IgD-negative memory B cell (primary cell): ENCODE results near the gene PPA2. TPM values are rescaled to one million over a fixed set of nuclear protein-coding genes. Genes with fewer than 3 reads are reported as not detected.

Experiments used
- H3K27ac Mint-ChIP-seq, 3 donors: one replicate each; pipeline ENCODE4 v1.8.0; 2020 to 2022; ENCODE audit warnings: mild to moderate bottlenecking in 3 of 3, mixed read lengths in 3 of 3, moderate library complexity in 1 of 3
- H3K27me3 Mint-ChIP-seq: one replicate; pipeline ENCODE4 v1.8.0; 2021; ENCODE audit warnings: mixed read lengths
- H3K36me3 Mint-ChIP-seq: one replicate; pipeline ENCODE4 v1.8.0; 2020; ENCODE audit warnings: mild to moderate bottlenecking, mixed read lengths
- H3K4me1 Mint-ChIP-seq, 3 donors: one replicate each; pipeline ENCODE4 v1.8.0; 2020 to 2022; ENCODE audit warnings: mixed read lengths in 3 of 3, mild to moderate bottlenecking in 1 of 3
- H3K4me3 Mint-ChIP-seq, 4 donors: one replicate each; pipeline ENCODE4 v1.8.0; 2020 to 2022; ENCODE audit warnings: mild to moderate bottlenecking in 4 of 4, mixed read lengths in 4 of 4, moderate library complexity in 3 of 4
- H3K9me3 Mint-ChIP-seq, 3 donors: one replicate each; pipeline ENCODE4 v1.8.0; 2020 to 2021; ENCODE audit warnings: mixed read lengths in 3 of 3, mild to moderate bottlenecking in 1 of 3
- polyA plus RNA-seq: library from polyadenylated mRNA; unstranded; fragments of 300-500 nt; fragmentation: Illumina TruSeq; gene quantifications from one replicate; pipeline ENCODE4 v1.2.3, GENCODE V29; 2021

Gene PPA2
- polyA plus RNA-seq, 1 donor from 2014 or later = 102 TPM

DNA sequence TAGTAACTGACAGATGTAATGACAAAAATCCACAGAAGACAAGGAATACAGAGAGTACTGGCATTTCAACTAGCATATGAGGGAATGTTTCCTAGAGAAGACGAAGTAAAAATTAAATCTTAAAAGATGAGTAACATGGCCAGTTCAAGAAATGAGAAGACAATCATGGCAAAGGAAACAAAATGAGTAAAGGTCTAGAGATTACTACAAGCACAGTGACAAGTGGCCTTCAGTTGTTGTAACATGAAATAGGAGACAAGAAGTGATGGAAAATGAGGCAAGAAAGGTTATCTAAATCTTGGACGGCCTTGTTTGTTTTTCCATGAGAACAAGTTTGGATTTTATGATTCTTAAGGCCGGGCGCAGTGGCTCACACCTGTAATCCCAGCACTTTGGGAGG is 81.0 kb downstream of the PPA2 start:
- Mint-ChIP-seq H3K9me3 (no peaks in the 10 kb centered on the region), H3K4me1 (peaks cover 0 to 1% (median 0%) of the 10 kb centered on the region in 3 donors), H3K4me3 (no peak overlapping the region), H3K27me3 (no peaks in the 10 kb centered on the region), H3K27ac (no peak overlapping the region), H3K36me3 (peaks cover 20% of the 10 kb centered on the region)

DNA sequence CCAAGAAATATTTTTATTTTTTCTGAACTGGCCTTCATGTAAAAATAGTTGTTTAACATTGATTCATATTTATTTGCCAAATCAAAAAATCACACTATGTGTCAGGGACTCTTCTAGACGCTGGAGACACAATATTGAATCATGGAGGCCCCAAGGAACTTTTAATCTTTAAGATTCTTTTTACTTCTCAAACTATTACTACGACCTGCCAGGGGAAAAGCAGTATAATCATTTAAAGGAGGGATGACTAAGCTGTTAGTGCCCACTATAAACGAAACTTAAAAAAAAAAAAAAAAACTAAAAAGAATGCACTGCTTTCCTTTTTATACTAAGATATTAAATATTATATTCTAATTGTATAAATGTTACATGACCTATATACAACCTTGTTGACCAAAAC is 84.7 kb downstream of the PPA2 start:
- H3K27me3 Mint-ChIP-seq = no peaks in the 10 kb centered on the region
- H3K9me3 Mint-ChIP-seq = no peaks in the 10 kb centered on the region
- H3K36me3 Mint-ChIP-seq = peaks cover 27% of the 10 kb centered on the region
- no peak overlapping the region for H3K27ac Mint-ChIP-seq
- H3K4me1 Mint-ChIP-seq = peaks cover 0 to 1% (median 0%) of the 10 kb centered on the region in 3 donors
- no peak overlapping the region for H3K4me3 Mint-ChIP-seq

GRCh38 chr4:105387466-105387865 is 86.4 kb downstream of the PPA2 start:
- Mint-ChIP-seq H3K36me3 (peaks cover 28% of the 10 kb centered on the region), H3K9me3 (no peaks in the 10 kb centered on the region), H3K27me3 (no peaks in the 10 kb centered on the region), H3K4me1 (peaks cover 0 to 1% (median 0%) of the 10 kb centered on the region in 3 donors), H3K4me3 (no peak overlapping the region), H3K27ac (no peak overlapping the region)

DNA sequence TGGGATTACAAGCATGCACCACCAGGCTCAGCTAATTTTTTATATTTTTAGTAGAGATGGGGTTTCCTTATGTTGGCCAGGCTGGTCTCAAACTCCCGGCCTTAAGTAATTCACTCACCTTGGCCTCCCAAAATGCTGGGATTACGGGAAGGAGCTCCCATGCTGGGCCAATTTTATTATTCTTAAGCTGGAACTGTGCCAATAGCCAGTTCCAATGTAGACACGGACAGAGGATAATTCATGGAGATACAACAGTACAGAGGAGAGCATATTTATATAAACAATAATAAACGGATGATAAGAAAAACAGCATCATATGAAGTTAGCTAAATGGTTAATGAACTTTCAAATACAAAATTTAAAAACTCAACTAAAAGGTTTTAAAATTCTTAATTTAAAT is 87.8 kb downstream of the PPA2 start:
- Mint-ChIP-seq H3K36me3 (peaks cover 26% of the 10 kb centered on the region), H3K9me3 (no peaks in the 10 kb centered on the region), H3K27me3 (no peaks in the 10 kb centered on the region), H3K4me3 (no peak overlapping the region), H3K4me1 (no peaks in the 10 kb centered on the region), H3K27ac (no peak overlapping the region)

GRCh38 chr4:105374071-105374470 is 99.8 kb downstream of the PPA2 start:
- no peak overlapping the region for H3K4me3 Mint-ChIP-seq
- H3K36me3 Mint-ChIP-seq = peaks cover 7% of the 10 kb centered on the region
- no peak overlapping the region for H3K27ac Mint-ChIP-seq
- no peaks in the 10 kb centered on the region for H3K9me3 Mint-ChIP-seq
- H3K27me3 Mint-ChIP-seq = no peaks in the 10 kb centered on the region
- no peaks in the 10 kb centered on the region for H3K4me1 Mint-ChIP-seq

DNA sequence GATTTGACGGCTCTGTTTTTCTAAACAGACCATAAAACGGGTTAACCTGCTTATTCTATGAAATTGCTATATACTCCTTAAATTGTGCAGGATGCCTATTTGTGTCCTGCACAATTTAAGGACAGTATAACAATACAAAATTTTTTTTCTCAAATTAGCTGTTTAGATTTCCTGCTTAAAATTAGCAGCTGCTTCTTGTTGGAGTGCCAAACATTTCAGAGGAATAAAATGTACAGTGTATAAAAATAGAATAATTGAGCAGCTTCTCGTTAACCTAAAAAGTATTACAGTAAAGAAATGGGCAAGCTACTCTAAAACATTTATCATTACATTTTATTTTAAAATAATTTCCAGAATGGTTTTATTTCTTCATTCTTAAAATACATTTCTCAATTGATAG is 100.5 kb downstream of the PPA2 start:
- H3K36me3 Mint-ChIP-seq = peaks cover 11% of the 10 kb centered on the region

GRCh38 chr4:105369988-105370387 is 103.9 kb downstream of the PPA2 start:
- no peak overlapping the region for H3K27ac Mint-ChIP-seq
- peaks cover 22% of the 10 kb centered on the region for H3K36me3 Mint-ChIP-seq

More for the DNA sequence above, 100.5 kb downstream of the PPA2 start:
- no peaks in the 10 kb centered on the region for H3K27me3 Mint-ChIP-seq
- peaks cover 0 to 4% (median 1%) of the 10 kb centered on the region in 3 donors for H3K9me3 Mint-ChIP-seq
- no peak overlapping the region for H3K27ac Mint-ChIP-seq
- H3K4me3 Mint-ChIP-seq = no peak overlapping the region
- H3K4me1 Mint-ChIP-seq = no peaks in the 10 kb centered on the region

DNA sequence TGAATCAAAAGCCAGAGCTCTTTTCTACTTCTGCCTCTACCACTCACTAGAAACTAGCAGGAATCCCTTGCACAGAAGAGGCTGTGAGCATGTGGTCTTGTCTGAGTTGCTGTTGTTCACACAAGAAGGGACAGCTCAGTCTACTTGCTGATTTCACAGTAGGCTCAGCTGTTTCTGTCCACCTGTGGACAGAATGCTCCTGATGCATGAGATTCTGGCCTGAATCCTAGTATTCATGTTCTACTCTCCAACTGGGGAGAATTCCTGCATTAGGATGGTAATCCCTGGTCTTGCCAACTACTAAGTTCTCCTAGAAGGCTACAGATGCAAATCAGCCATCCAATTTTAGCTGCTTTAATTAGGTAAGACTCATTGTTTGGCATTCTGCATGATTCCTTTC is 112.8 kb downstream of the PPA2 start:
- no peak overlapping the region for H3K4me3 Mint-ChIP-seq
- no peaks in the 10 kb centered on the region for H3K27me3 Mint-ChIP-seq
- H3K27ac Mint-ChIP-seq = no peak overlapping the region
- H3K4me1 Mint-ChIP-seq = no peaks in the 10 kb centered on the region
- H3K36me3 Mint-ChIP-seq = peaks cover 20% of the 10 kb centered on the region
- H3K9me3 Mint-ChIP-seq = peaks cover 2 to 8% (median 2%) of the 10 kb centered on the region in 3 donors

More at GRCh38 chr4:105369988-105370387, 103.9 kb downstream of the PPA2 start:
- no peaks in the 10 kb centered on the region for H3K4me1 Mint-ChIP-seq
- H3K27me3 Mint-ChIP-seq = no peaks in the 10 kb centered on the region
- peaks cover 5 to 33% (median 12%) of the 10 kb centered on the region in 3 donors for H3K9me3 Mint-ChIP-seq
- H3K4me3 Mint-ChIP-seq = no peak overlapping the region

DNA sequence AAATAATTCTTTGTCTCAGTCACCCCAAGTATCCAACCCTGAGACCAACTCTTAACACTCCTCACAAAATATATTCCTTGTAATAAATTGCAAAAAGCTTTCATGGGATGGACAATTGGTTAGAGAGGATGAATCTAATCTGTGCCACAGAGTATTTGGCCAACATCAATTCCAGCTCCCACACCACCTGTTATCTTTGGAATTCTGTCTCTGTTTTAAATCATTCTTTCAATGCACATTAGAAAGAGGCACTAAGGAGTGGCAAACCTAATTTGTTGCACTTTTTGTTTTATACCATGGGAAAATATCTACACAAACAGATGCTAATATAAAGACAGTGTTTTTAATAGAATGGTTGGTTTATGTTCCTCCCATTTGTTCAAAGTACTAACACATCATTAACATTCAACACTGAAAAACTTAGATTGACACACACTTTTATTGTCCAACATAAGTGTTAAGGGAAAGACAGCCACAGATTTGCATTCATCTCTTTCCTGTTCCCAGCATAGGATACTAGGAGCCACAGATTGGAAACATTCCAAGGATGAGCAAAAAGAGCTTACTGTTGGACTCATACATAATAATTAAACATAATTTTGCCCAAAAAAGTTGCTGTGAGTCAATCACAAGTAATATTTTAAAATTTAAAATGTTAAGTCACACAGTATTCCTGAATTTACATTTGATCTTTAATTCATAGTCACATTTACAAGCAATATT is 116.4 kb downstream of the PPA2 start:
- Mint-ChIP-seq H3K4me3 (no peak overlapping the region), H3K27me3 (no peaks in the 10 kb centered on the region), H3K4me1 (peaks cover 0 to under 1% (median 0%) of the 10 kb centered on the region in 3 donors), H3K27ac (no peak overlapping the region), H3K9me3 (no peaks in the 10 kb centered on the region), H3K36me3 (peaks cover 10% of the 10 kb centered on the region)

DNA sequence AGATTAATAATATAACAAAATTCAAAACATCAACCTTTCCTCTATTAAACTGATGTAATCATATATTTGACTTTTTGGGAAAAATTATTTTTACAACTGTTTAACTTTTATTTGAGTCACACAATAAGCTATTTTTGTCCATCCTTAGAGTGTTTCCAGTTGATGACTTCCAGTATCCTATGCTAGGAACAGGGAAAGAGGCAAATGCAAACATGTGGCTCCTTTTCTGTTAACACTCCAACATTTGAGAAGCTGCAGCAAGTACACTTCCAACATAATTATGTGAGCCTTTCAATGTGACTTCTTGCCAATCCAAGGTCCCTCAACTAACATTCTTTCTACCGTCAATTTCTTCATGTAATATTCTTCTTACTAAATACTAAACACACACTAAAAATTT is 117.7 kb downstream of the PPA2 start:
- no peaks in the 10 kb centered on the region for H3K9me3 Mint-ChIP-seq
- no peaks in the 10 kb centered on the region for H3K27me3 Mint-ChIP-seq
- no peak overlapping the region for H3K4me3 Mint-ChIP-seq
- peaks cover 10% of the 10 kb centered on the region for H3K36me3 Mint-ChIP-seq
- peaks cover 0 to 8% (median under 1%) of the 10 kb centered on the region in 3 donors for H3K4me1 Mint-ChIP-seq
- no peak overlapping the region for H3K27ac Mint-ChIP-seq

DNA sequence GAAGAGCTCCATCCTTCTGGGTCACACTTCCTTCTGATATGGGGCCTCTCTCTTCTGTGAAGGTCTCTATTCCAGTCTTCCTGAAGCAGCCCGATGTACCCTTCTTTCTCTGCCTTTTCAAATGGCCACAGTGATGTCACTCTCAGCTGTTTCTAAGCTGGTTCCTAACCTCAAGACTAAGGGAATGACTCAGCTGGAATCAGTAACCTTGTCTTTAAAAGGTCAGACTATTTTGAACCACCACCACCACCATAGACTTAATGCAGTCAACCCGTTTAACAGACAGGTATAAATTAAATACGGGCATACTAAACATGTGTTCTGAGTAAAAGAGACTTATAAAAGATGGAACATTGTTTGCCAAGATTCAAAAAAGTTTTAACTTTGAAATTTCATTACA is 121.0 kb downstream of the PPA2 start:
- no peaks in the 10 kb centered on the region for H3K9me3 Mint-ChIP-seq

DNA sequence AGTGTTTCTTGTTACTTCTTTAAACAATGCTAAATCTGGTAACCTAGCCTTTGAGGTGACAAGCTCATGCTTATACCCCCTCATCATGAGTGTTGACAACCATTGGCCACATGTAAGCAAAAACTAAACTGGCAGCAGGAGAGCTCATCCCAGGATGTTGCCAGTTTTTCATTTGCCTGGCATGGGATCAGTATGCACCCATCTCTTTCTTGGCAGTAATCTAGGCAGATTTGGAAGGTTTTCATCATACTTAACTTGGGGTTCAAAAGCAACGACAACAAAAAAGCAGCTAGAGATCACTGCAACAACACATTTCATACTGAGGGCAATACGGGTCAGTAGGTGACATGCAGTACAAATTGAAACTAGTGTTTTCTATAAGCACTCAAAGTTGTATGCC is 122.0 kb downstream of the PPA2 start:
- Mint-ChIP-seq H3K4me3 (no peak overlapping the region), H3K4me1 (peaks cover 3 to 13% (median 7%) of the 10 kb centered on the region in 3 donors), H3K27me3 (no peaks in the 10 kb centered on the region), H3K9me3 (no peaks in the 10 kb centered on the region), H3K27ac (no peak overlapping the region), H3K36me3 (peaks cover 2% of the 10 kb centered on the region)

More for the DNA sequence above, 121.0 kb downstream of the PPA2 start:
- Mint-ChIP-seq H3K36me3 (peaks cover 2% of the 10 kb centered on the region), H3K4me3 (no peak overlapping the region), H3K4me1 (peaks cover 3 to 13% (median 7%) of the 10 kb centered on the region in 3 donors), H3K27ac (peak overlapping the region in 1 of 3 donors; percentile 26), H3K27me3 (no peaks in the 10 kb centered on the region)

- H3K9me3 Mint-ChIP-seq = no peaks in the 10 kb centered on the region
- H3K4me3 Mint-ChIP-seq = no peak overlapping the region
- H3K27ac Mint-ChIP-seq = no peak overlapping the region
- H3K4me1 Mint-ChIP-seq = peaks cover 3 to 13% (median 7%) of the 10 kb centered on the region in 3 donors
- peaks cover 2% of the 10 kb centered on the region for H3K36me3 Mint-ChIP-seq
- no peaks in the 10 kb centered on the region for H3K27me3 Mint-ChIP-seq
Observed at GRCh38 chr4:105350859-105351490, 122.9 kb downstream of the PPA2 start.

GRCh38 chr4:105348719-105349118 is 125.1 kb downstream of the PPA2 start:
- Mint-ChIP-seq H3K4me1 (peaks cover 3 to 13% (median 7%) of the 10 kb centered on the region in 3 donors), H3K27ac (no peak overlapping the region), H3K36me3 (peaks cover 2% of the 10 kb centered on the region), H3K4me3 (no peak overlapping the region), H3K27me3 (no peaks in the 10 kb centered on the region), H3K9me3 (no peaks in the 10 kb centered on the region)

DNA sequence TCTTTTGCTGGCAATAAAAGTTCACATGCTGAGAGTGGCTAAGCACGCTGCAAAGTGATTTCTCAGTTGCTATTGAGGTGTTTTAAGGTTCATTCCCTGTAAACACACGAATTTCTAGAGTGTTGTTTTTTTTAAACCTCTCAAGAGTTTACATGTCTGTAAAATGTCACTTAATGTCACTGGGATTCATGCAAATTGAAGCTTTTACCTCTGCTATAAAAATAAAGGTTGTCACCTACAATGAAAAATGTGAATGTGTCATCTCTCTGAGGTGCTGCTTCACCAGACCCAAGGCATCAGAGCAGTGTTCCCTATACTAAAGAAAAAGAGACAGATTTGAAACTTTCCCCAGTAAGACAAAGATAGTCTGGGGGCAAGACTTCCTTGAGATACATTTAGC is 127.0 kb downstream of the PPA2 start:
- Mint-ChIP-seq H3K4me3 (no peak overlapping the region), H3K36me3 (peaks cover 2% of the 10 kb centered on the region), H3K27me3 (no peaks in the 10 kb centered on the region), H3K4me1 (peaks cover 3 to 10% (median 7%) of the 10 kb centered on the region in 3 donors), H3K9me3 (no peaks in the 10 kb centered on the region), H3K27ac (no peak overlapping the region)

- Mint-ChIP-seq H3K4me3 (no peak overlapping the region), H3K4me1 (peaks cover 2 to 3% (median 2%) of the 10 kb centered on the region in 3 donors), H3K36me3 (peaks cover 2% of the 10 kb centered on the region), H3K27me3 (no peaks in the 10 kb centered on the region), H3K9me3 (no peaks in the 10 kb centered on the region), H3K27ac (no peak overlapping the region)
Observed at GRCh38 chr4:105345838-105346237, 128.0 kb downstream of the PPA2 start.
